GM18519 (cell line): ENCODE data around the gene FCRLA.
A peak's percentile ranks its signal among the peaks of the same experiment; 100 is the strongest.
"Not testable (repeated sequence)": the region's sequence is repeated elsewhere in the genome, so short reads cannot be mapped to it uniquely, and the experiment has no call there.

Source experiments
- ATAC-seq: cut with Tn5 transposase; IDR thresholded peaks from one replicate; pipeline ENCODE4 v1.9.1; 2021; ENCODE audit warnings: mild to moderate bottlenecking, moderate library complexity; ENCODE audit not compliant: unreplicated experiment, low FRiP score

FCRLA gene, protein sequence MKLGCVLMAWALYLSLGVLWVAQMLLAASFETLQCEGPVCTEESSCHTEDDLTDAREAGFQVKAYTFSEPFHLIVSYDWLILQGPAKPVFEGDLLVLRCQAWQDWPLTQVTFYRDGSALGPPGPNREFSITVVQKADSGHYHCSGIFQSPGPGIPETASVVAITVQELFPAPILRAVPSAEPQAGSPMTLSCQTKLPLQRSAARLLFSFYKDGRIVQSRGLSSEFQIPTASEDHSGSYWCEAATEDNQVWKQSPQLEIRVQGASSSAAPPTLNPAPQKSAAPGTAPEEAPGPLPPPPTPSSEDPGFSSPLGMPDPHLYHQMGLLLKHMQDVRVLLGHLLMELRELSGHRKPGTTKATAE

GRCh38 chr1:161706482-161707347 is at the start of gene FCRLA:
Gene FCRLA (plus strand): TSS chr1:161707229. CDS start chr1:161707265, 36 bp downstream.
- ATAC-seq, result peak; percentile 55

DNA sequence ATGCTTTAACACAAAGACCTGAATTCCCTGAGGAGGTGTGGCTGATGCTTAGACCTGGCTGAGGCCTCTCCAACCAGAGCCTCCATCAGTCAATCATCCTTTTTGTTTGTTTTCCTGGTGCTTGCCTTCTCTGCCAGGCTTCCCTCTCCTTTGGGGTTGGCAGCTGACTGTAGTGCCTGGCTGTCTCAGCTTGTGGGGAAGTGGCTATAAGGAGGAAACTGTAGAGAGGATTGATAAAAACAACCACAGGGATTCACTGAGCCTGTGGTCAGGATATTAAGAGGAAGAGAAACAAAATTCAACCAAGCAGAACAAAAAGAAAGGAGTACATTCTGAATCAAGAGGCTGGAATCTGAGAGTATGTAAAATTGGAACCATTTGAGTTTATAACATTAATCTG is 48.5 kb upstream of the FCRLA start:
- not testable (repeated sequence) for ATAC-seq

DNA sequence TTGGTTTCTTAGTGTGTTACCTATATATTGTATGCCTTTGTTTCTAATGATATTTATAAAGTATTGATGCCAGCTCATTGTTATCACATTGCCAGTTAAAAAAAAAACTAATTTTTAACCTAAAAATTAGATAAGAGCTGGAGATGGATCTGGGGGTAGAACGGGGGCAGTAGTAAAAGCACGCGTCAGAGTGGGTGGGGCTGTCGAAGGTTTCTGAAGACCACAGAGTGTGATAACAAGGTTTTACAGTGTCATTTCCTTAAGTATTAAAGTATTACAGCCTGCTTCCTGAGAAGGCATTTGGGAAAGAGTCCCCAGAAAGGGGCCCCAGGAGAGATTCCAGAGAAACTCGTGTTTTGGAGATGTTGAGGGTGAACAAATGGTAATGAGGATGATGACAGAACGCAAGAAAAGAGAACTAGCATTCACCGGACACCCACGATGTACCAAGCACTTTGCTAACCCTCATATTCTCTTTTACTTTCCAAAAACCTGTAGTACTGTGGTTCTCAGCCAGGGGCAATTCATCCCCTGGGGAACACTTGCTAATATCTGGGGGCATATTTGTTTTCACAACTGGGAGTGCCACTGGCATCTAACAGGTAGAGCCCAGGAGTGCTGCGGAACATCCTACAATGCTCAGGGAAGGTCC is 45.2 kb upstream of the FCRLA start:
- not testable (repeated sequence) for ATAC-seq

GRCh38 chr1:161662684-161663339 is 44.2 kb upstream of the FCRLA start, which contains the start of gene FCGR2B:
Gene FCGR2B (plus strand): TSS chr1:161663143. CDS start chr1:161663242, 99 bp downstream.
- peak; percentile 58 for ATAC-seq

DNA sequence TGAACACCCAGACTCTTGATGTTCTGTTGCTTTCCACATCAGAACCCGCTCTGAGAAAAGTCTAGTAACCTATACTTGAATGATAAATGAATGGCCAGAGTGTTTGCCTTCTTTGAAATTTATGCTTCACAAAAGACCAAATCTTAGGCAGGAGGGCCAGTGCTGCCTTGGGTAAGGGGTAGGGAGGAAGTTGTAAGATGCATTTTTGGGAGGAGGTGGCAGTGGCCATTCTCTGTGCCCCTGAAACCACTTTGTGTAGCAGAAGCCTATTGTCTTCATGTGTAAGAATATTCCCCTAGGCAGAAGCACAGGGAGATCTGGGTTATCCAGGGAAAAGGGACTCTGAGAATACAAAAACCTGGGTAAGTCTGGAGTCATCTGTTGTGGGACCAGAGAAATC is 43.5 kb upstream of the FCRLA start:
- ATAC-seq, result not testable (repeated sequence)

DNA sequence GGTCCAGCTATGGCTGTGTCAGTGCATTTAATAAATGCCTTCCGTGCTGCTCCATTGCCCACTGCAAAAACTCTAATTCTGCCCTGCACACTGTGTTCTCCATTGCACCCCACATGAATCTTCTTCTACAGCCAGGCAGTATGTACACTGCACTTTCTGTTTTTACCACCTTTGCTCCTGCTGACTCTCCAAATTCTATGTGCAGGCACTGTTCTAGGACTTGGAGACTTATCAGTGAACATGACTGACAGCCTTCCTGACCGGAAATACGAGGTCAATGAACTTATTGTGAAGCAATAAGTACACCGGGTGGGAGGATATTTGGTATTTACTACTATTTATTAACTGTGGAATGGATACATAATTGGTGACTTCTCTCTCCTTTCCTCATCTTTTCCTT is 42.3 kb upstream of the FCRLA start:
- not testable (repeated sequence) for ATAC-seq

DNA sequence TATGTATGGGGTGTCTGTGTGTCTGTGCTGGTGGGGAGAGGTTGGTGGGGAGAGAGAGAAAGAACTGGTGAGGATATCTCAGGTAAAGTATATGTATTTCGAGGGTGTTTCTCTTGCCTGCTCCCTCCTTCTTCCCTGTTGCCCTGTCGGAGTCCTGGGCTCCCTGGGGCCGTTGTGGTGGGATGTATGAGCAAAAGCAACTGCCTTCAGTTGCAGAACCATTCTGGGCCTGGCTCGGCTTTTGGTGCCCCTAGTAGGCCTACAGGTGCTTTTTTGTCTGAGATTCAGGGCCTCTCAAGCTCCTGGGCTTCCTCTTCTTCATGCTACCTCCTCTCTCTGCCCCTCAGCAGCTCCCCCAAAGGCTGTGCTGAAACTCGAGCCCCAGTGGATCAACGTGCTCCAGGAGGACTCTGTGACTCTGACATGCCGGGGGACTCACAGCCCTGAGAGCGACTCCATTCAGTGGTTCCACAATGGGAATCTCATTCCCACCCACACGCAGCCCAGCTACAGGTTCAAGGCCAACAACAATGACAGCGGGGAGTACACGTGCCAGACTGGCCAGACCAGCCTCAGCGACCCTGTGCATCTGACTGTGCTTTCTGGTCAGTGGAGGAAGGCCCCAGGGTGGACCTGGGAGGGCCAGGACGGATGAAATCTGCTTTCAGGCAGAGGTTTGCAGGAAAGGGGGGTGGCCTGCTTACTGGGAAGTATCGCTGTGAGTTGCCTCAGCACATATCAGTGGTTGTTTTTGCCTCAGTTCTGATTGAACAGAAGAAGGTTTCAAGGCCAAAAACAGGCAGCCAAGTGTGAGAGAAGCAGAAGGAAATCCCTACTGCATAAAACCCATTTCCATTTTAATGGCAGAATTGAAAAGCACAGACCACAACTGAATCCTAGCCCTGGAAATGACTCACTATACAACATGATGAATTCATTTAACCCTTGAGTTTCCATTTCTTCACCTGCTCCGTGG is 35.7 kb upstream of the FCRLA start:
- ATAC-seq, result not testable (repeated sequence)

- not testable (repeated sequence) for ATAC-seq
These were observed 33.6 kb upstream of the FCRLA start for GRCh38 chr1:161673437-161673836.

DNA sequence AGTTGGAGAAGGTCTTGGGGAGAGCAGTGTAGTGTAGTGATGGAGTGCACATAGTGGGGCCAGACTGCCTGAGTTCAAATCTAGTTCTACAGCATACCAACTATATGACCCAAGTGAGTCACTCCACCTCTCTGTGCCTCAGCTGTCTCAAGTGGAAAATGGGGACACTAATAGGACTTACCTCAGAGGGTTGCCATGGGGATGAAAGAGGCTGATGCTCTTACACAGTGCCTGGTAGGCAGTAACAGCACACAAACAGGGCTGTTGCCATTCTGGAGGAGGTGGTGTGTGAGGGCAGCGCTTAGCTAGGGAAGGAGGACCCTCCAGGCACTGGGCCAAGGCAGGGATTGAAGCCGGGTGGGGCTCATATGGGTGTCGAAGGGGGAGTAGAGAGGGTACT is 32.6 kb upstream of the FCRLA start:
- ATAC-seq, result not testable (repeated sequence)

- not testable (repeated sequence) for ATAC-seq
These were observed 32.1 kb upstream of the FCRLA start for GRCh38 chr1:161674908-161675307.

GRCh38 chr1:161676441-161676840 is 30.6 kb upstream of the FCRLA start:
- ATAC-seq, result no peak

DNA sequence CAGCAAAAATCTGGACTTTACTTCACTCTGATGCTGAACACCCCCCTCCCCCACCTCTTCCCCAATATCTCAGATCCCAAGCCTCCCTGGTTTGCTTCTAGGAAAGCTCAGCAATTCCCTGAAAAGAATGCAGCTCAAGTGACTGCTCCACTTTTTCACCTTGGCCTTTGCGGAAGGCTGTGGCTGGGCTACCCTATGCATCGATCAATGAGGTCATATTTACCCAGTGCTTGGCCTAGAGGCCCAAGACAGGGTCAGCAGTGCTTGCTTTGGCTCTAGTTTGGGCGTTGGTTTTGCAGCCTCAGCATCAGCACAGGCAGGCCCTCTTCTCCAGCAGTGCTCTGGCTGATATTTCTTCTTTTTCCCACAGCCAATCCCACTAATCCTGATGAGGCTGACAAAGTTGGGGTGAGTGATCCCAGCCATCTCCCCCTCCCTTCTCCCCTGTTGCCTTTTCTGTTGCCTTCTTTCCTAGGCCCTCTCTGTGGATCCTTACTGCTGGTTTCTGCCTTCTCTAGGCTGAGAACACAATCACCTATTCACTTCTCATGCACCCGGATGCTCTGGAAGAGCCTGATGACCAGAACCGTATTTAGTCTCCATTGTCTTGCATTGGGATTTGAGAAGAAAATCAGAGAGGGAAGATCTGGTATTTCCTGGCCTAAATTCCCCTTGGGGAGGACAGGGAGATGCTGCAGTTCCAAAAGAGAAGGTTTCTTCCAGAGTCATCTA is 29.9 kb upstream of the FCRLA start:
- ATAC-seq, result no peak

DNA sequence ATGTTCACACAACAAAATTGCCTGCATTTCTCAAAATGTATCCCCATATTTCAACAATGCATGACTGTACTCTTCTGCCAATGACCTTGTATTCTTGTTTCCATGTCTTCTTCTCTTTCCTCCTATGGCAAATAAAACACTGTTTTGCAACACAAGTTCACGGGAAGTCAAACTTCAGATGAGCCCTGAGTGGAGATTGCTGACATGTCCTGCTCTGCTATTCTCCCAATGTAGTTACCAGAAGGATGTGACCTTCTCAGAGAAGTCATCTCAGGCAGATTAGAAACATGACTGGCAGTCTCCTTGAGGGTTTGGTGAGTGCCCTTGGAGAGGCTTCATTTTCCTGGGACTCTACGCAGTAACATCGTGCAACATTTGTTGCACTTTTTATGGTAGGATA is 28.5 kb upstream of the FCRLA start:
- ATAC-seq, result no peak

DNA sequence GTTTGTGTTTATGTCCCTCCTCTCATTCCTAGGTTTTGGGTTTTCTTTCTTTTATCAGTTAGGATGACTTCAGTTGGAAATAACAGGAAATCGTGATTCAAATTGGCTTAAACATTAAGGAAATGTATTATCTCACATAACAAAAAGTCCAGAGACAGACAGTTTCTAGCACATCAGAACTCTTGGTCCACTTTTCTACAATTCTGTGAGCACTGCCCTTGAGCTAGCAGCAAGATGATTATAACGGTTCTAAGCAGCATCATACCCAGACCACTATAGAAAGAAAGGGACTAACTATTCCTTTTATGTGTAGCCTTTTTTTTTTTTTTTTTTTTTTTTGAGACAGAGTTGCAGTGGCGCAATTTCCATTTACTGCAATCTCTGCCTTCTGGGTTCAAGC is 25.1 kb upstream of the FCRLA start:
- no peak for ATAC-seq

DNA sequence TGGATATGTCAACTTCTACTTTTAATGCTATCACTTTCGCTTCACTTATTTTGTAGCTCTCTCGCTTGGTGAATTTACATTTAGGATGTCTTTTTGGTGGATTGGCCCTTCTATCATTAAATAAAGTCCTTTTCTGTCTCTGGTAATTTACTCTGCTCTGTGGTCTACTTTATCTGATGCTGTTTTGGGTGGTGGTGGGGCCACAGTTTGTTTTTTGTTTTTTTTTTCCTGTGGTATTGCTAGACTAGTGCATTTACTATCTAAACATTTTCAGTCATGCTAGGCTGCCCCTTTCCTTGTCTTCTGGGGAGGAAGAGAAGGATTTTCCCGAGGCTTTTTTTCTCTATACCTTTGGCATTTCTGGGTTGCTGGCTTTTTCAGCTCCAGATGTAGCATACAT is 18.1 kb upstream of the FCRLA start:
- no peak for ATAC-seq

DNA sequence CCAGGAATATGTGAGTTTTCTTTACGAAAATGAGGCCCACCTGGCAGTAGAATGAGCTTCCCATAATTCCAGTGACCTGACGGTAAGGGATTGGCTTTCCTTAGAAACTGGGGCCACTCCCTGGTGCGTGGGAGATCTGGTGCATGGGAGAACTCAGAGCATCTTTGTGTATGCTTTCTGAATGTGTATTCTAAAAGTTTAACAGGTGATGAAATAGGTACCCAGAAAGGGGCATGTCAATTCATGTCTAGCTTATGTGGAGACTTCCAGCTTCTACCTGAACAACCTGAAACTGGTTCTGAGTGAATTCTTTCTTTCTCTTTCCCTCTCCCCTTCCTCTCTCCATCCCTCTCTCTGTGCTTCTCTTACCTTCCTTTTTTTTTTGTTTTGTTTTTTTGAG is 15.2 kb upstream of the FCRLA start:
- no peak for ATAC-seq

DNA sequence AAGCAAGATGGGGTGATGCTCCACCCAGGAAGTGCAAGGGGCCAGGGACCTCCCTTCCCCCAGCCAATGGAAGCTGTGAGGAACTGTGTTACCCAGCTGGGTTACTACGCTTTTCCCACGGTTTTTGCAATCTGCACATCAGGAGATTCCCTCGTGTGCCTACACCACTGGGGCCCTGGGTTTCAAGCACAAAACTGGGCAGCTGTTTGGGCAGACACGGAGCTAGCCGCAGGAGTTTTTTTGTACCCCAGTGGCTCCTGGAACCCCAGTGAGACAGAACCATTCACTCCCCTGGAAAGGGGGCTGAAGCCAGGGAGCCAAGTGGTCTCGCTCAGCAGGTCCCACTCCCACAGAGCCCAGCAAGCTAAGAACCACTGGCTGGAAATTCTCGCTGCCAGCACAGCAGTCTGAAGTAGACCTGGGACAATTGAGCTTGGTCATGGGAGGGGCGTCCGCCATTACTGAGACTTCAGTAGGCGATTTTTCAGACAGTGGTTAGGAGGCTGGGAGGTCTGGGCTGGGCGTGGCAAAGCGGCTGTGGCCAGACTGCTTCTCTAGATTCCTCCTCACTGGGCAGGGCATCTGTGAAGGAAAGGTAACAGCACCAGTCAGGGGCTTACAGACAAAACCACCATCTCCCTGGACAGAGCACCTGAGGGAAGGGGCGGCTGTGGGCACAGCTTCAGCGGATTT is 13.9 kb upstream of the FCRLA start:
- ATAC-seq, result not testable (repeated sequence)

- ATAC-seq, result not testable (repeated sequence)
These were observed 8.7 kb upstream of the FCRLA start for GRCh38 chr1:161698302-161698701.
